HepG2 (cell line): Measurements from ENCODE around the gene CCL22. TPM values are rescaled to one million over a fixed set of nuclear protein-coding genes. Genes with fewer than 3 reads are reported as not detected.

Experiments
- AFF4 ChIP-seq: sonication (generic); formaldehyde crosslinking; IDR thresholded peaks from 2 replicates; pipeline ENCODE4 v1.4.0; 2020; ENCODE audit warnings: missing genetic modification reagents
- ELF3 ChIP-seq: IDR thresholded peaks from 2 replicates; pipeline ENCODE4 v1.6.1; 2016; ENCODE audit warnings: missing genetic modification reagents, missing compliant biosample characterization
- FOXK2 ChIP-seq: fragments of 450-650 bp; IDR thresholded peaks from 2 replicates; pipeline ENCODE4 v1.6.1; 2016
- GMEB2 ChIP-seq: IDR thresholded peaks from 2 replicates; pipeline ENCODE4 v1.6.1; 2016; ENCODE audit warnings: missing biosample characterization, missing genetic modification reagents, low read depth
- NCOA5 ChIP-seq: sonication (generic); formaldehyde crosslinking; IDR thresholded peaks from 2 replicates; pipeline ENCODE4 v1.4.0; 2020; ENCODE audit warnings: missing genetic modification reagents
- NR3C1 ChIP-seq: sonication (generic); formaldehyde crosslinking; IDR thresholded peaks from 2 replicates; pipeline ENCODE4 v1.4.0; 2020; ENCODE audit warnings: missing genetic modification reagents
- REL ChIP-seq: sonication (generic); formaldehyde crosslinking; conservative IDR thresholded peaks from 2 replicates; pipeline ENCODE4 v1.8.0; 2022; ENCODE audit warnings: mild to moderate bottlenecking, missing genetic modification reagents, moderate library complexity
- SIN3A ChIP-seq: IDR thresholded peaks from 2 replicates; pipeline ENCODE4 v1.6.1; 2011; ENCODE audit warnings: low read depth, mild to moderate bottlenecking, control low read depth, low read length, borderline replicate concordance
- SMARCE1 ChIP-seq: fragments of 450-650 bp; IDR thresholded peaks from 2 replicates; pipeline ENCODE4 v1.6.1; 2017; ENCODE audit warnings: borderline replicate concordance
- ZFP36L2 ChIP-seq: sonication (generic); formaldehyde crosslinking; IDR thresholded peaks from 2 replicates; pipeline ENCODE4 v1.4.0; 2020; ENCODE audit warnings: missing genetic modification reagents
- ZFP91 ChIP-seq: sonication (generic); formaldehyde crosslinking; IDR thresholded peaks from 2 replicates; pipeline ENCODE4 v1.9.0; 2022; ENCODE audit warnings: missing genetic modification reagents, mild to moderate bottlenecking, borderline replicate concordance
- ZNF275 ChIP-seq: sonication (generic); formaldehyde crosslinking; IDR thresholded peaks from 2 replicates; pipeline ENCODE4 v1.8.0; 2022; ENCODE audit warnings: missing genetic modification reagents, mild to moderate bottlenecking, inconsistent platforms, borderline replicate concordance
- ZNF350 ChIP-seq: sonication (generic); formaldehyde crosslinking; IDR thresholded peaks from 2 replicates; pipeline ENCODE4 v1.4.0; 2020; ENCODE audit warnings: mild to moderate bottlenecking, low read depth, missing genetic modification reagents, borderline replicate concordance
- ZNF503 ChIP-seq: sonication (generic); formaldehyde crosslinking; IDR thresholded peaks from 2 replicates; pipeline ENCODE4 v1.4.0; 2020; ENCODE audit warnings: missing genetic modification reagents
- ZNF644 ChIP-seq: IDR thresholded peaks from 2 replicates; pipeline ENCODE4 v1.6.1; 2016; ENCODE audit warnings: low read depth
- ZSCAN5A ChIP-seq: sonication (generic); formaldehyde crosslinking; IDR thresholded peaks from 2 replicates; pipeline ENCODE4 v1.8.0; 2022; ENCODE audit warnings: mild to moderate bottlenecking, missing genetic modification reagents, borderline replicate concordance
- polyA plus RNA-seq, 8 experiments: library from polyadenylated mRNA; depleted of rRNA in 3 of 8; stranded (reverse) in 7 of 8; unstranded in 1 of 8; fragments of >200 nt; fragmentation: Illumina TruSeq in 4 of 8; extraction: Trizol in 4 of 8; gene quantifications; 2 replicates each; pipeline versions ENCODE4 v1.2.1 to v1.2.3, GENCODE V29; 2011 to 2016; ENCODE audit warnings: low read depth in 4 of 8, missing spikeins in 1 of 8, mixed read lengths in 1 of 8; ENCODE audit not compliant: insufficient read depth in 1 of 8
- total RNA-seq, 5 experiments: library from RNA; depleted of rRNA; stranded (reverse); fragments of >200 nt; fragmentation: Illumina TruSeq; extraction: Trizol; gene quantifications; 2 replicates each; pipeline ENCODE4 v1.2.3, GENCODE V29; 2016; ENCODE audit warnings: low read depth in 1 of 5

The CCL22 gene
- total and polyA plus RNA-seq, 2 of the 13 experiments (the other 11 are each of a cell fraction or from before 2014, with no cell fraction given), result not detected

GRCh38 chr16:57372372-57373116 is 14.0 kb downstream of the CCL22 start, which contains the start of gene CX3CL1 (continued):
- TF ChIP-seq FOXK2 (0 out of 2 replicates have a peak, but pooled peaks have one; percentile 31), AFF4 (CRISPR knock-in tag) (0 out of 2 replicates have a peak, but pooled peaks have one; percentile 50), SMARCE1 (no peak), ZFP91 (peak; percentile 93), ZNF644 (peak; percentile 6; the same call in 1 of the 2 replicates), ZSCAN5A (CRISPR knock-in tag) (peak; percentile 8; the same call in 1 of the 2 replicates), REL (CRISPR knock-in tag) (peak; percentile 97), ZNF275 (CRISPR knock-in tag) (peak; percentile 73; the same call in 1 of the 2 replicates), ELF3 (CRISPR knock-in tag) (peak; percentile 82; the same call in 1 of the 2 replicates), ZNF503 (CRISPR knock-in tag) (peak; percentile 97; the same call in 1 of the 2 replicates), SIN3A (peak; percentile 36; the same call in 1 of the 2 replicates), ZNF350 (CRISPR knock-in tag) (peak; percentile 94), NR3C1 (no peak), NCOA5 (CRISPR knock-in tag) (no peak), GMEB2 (CRISPR knock-in tag) (0 out of 2 replicates have a peak, but pooled peaks have one; percentile 13), ZFP36L2 (CRISPR knock-in tag) (no peak)
